Nephron progenitor cell (in vitro differentiated cells): Measurements from ENCODE around the gene THOP1.

ENCODE experiments used
- DNase-seq: peaks from one replicate; pipeline ENCODE4 v3.0.0; 2021
- H3K27ac Mint-ChIP-seq: 2 replicates; pipeline ENCODE4 v1.8.0; 2021; ENCODE audit warnings: mild to moderate bottlenecking, moderate library complexity, mixed read lengths
- H3K27me3 Mint-ChIP-seq: 2 replicates; pipeline ENCODE4 v1.8.0; 2021; ENCODE audit warnings: mild to moderate bottlenecking, low read depth, mixed read lengths; ENCODE audit not compliant: poor library complexity
- H3K36me3 Mint-ChIP-seq: 2 replicates; pipeline ENCODE4 v1.8.0; 2021; ENCODE audit warnings: low read depth, mixed read lengths
- H3K4me1 Mint-ChIP-seq: 2 replicates; pipeline ENCODE4 v1.8.0; 2021; ENCODE audit warnings: mixed read lengths
- H3K4me3 Mint-ChIP-seq: 2 replicates; pipeline ENCODE4 v1.8.0; 2021; ENCODE audit warnings: mild to moderate bottlenecking, moderate library complexity, mixed read lengths
- H3K9me3 Mint-ChIP-seq: 2 replicates; pipeline ENCODE4 v1.8.0; 2021; ENCODE audit warnings: mild to moderate bottlenecking, moderate library complexity, mixed read lengths
- TF ChIP-seq, protein P1 (sequence below): fragments of 200-600 bp; sonication (generic); IDR thresholded peaks from 2 replicates; pipeline ENCODE4 v1.5.0; 2021; ENCODE audit warnings: antibody characterized with exemption

The THOP1 gene

DNA sequence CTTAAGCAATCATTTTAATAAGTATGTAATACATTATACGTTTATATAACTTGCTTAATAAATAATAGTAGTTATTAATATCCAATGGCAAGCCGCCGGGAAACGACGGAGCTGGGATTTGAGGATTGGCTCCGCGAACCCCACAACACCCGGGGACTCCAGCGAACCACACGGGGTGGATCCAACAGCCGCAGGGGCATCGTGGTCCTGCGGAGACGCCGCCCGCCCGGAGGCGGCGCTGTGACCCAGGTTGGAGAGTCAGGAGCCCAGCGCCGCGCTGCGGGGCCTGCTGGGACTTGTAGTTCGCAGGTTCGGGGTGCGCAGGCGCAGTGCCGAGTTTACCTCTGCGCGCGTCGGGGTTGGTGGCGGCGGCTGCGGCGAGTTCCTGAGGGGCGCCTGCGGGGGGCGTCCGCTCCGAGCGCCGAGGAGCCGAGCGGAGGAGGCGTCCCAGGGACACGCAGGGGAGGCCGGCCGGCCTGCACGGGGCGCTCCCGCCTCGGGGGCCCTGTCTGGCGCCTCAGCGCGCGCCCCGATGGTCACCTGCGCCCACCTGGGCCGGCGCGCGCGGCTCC lies 34.3 kb downstream of the THOP1 start, which contains the start of gene ZNF554:
TSS of gene ZNF554 (plus strand) at position 329 of the 572 bp plus-strand sequence. CDS start at position 533, 204 bp downstream.
- Mint-ChIP-seq H3K4me3 (peak within 1 kb of the TSS; percentile 91), H3K27me3 (peaks cover 10% of the 10 kb centered on the region), H3K36me3 (peaks cover 36% of the 10 kb centered on the region), H3K4me1 (no peaks in the 10 kb centered on the region), H3K27ac (peak within 1 kb of the TSS; percentile 84), H3K9me3 (peaks cover 18% of the 10 kb centered on the region)
- DNase-seq = peak; percentile 100
- TF ChIP-seq, protein P1, sequence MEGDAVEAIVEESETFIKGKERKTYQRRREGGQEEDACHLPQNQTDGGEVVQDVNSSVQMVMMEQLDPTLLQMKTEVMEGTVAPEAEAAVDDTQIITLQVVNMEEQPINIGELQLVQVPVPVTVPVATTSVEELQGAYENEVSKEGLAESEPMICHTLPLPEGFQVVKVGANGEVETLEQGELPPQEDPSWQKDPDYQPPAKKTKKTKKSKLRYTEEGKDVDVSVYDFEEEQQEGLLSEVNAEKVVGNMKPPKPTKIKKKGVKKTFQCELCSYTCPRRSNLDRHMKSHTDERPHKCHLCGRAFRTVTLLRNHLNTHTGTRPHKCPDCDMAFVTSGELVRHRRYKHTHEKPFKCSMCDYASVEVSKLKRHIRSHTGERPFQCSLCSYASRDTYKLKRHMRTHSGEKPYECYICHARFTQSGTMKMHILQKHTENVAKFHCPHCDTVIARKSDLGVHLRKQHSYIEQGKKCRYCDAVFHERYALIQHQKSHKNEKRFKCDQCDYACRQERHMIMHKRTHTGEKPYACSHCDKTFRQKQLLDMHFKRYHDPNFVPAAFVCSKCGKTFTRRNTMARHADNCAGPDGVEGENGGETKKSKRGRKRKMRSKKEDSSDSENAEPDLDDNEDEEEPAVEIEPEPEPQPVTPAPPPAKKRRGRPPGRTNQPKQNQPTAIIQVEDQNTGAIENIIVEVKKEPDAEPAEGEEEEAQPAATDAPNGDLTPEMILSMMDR = peak; percentile 94

DNA sequence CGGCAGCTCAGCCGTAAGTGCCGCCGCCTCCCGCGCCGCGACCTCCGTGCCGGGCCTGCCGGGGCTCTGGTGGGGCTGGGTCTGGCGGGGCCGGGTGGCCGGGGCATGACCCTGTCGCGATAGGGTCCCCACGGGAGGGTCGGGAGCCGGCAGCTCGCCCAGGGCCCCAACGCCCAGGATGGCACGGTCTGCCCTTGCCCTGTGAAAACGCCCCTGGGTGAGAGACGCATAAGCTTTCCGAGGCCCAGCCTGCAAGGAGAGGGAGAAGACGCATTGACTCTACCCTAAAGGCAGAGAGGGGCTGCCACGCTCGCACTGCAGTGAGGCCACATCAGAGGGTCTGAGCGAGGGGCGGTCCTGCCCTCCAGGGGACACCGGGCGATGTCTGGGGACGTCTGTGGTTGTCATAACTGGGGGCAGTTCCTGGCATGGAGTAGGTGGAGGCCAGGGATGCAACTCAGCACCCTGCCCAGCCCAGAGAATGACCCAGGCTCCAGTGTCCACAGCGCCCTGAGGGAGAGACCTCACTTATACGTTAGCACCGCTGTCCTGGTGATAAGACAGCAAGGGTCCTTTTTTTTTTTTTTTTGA lies 34.9 kb downstream of the THOP1 start:
- H3K36me3 Mint-ChIP-seq = peaks cover 41% of the 10 kb centered on the region
- H3K27me3 Mint-ChIP-seq = peaks cover 11% of the 10 kb centered on the region
- DNase-seq = no peak
- no peaks in the 10 kb centered on the region for H3K4me1 Mint-ChIP-seq
- H3K9me3 Mint-ChIP-seq = peaks cover 22% of the 10 kb centered on the region
- H3K27ac Mint-ChIP-seq = peak overlapping the region; percentile 84
- TF ChIP-seq, protein P1 = no peak
- peak overlapping the region; percentile 91 for H3K4me3 Mint-ChIP-seq

DNA sequence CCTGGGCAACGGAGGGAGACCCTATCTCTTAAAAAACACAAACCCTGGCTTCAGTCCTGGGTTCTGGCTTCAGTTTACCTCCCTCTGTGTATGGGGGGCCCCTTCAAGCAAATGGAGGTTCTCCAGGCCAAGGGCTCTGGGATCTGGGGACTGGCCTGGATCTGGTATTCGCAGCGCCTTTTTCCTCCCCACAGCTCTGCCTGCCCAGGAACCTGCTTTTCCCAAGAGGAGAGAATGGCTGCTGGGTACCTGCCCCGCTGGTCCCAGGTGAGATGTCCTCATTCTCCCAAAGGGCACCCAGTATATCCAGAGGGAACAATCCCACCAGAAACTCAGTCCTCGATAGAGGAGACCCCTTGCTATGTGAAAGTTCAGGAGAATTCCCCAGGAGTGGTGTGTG lies 37.5 kb downstream of the THOP1 start:
- Mint-ChIP-seq H3K27ac (no peak overlapping the region), H3K4me1 (no peaks in the 10 kb centered on the region), H3K36me3 (peaks cover 64% of the 10 kb centered on the region), H3K9me3 (peaks cover 44% of the 10 kb centered on the region), H3K4me3 (no peak overlapping the region), H3K27me3 (peaks cover 11% of the 10 kb centered on the region)
- TF ChIP-seq, protein P1 = no peak
- no peak for DNase-seq

DNA sequence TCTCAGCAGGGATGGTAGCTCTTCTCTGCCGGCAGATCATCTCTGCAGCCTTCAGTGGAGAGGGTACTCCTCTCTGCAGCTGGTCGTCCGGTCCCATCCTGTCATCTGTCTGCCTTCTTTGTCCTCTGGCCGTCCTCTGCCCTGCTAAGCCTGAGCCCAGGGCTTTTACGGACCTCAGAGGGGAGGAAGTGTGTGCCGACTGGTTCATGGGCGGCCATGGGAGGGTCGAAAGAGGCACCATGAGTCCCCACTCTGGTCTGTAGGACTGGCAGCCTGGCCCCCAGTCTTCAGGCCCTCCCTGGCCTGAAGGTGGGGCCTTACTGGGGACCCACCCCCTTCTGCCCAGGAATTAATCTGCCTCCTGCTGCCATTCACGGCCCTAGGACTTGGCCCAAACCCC lies 38.3 kb downstream of the THOP1 start:
- no peak overlapping the region for H3K27ac Mint-ChIP-seq
- DNase-seq = no peak
- H3K4me1 Mint-ChIP-seq = no peaks in the 10 kb centered on the region
- H3K27me3 Mint-ChIP-seq = peaks cover 10% of the 10 kb centered on the region
- peaks cover 52% of the 10 kb centered on the region for H3K9me3 Mint-ChIP-seq
- peaks cover 72% of the 10 kb centered on the region for H3K36me3 Mint-ChIP-seq
- TF ChIP-seq, protein P1 = no peak
- H3K4me3 Mint-ChIP-seq = no peak overlapping the region

DNA sequence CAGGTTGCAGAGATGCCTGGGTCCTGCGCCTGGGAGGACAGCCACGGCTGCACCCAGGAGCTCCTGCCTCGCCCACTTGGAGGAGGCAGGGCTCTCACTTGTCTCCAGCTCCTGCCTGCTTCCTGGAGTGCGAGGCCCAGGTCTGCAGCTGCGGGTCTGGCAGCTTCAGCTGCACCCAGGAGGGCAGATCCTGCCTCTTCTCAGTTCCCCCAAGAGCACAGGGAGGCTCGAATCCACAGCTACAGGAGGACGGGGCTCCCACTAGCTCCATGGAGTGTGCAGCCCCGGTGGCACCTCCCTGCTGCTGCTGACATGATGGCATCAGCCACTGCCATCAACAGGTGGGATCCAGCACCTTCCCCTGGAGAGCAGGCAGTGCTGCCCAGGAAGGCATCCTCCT lies 38.8 kb downstream of the THOP1 start:
- H3K9me3 Mint-ChIP-seq = peaks cover 57% of the 10 kb centered on the region
- no peak overlapping the region for H3K27ac Mint-ChIP-seq
- peaks cover 7% of the 10 kb centered on the region for H3K27me3 Mint-ChIP-seq
- H3K4me1 Mint-ChIP-seq = no peaks in the 10 kb centered on the region
- peaks cover 76% of the 10 kb centered on the region for H3K36me3 Mint-ChIP-seq
- DNase-seq = no peak
- TF ChIP-seq, protein P1 = no peak
- H3K4me3 Mint-ChIP-seq = no peak overlapping the region

DNA sequence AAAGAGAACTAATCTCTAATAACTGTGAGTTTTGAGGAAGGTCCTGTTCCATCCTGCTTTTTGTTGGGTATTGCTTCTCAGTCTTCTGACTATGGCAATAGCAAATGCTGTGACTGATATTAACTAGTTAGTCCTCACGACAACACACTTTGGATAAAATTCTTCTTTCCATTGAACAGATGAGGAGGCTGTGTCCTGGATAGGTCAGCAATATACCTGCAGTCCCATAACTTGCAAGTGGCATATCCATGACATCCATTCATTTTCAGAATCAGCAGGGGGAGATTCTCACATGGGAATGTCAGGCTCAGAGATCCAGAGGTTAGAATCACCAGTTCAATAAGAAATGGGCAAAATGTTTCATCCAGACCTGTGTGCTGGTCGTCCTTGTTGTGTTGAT lies 41.7 kb downstream of the THOP1 start:
- TF ChIP-seq, protein P1 = no peak
- DNase-seq = no peak
- peaks cover 7% of the 10 kb centered on the region for H3K27me3 Mint-ChIP-seq
- H3K36me3 Mint-ChIP-seq = peaks cover 97% of the 10 kb centered on the region
- H3K4me1 Mint-ChIP-seq = no peaks in the 10 kb centered on the region
- no peak overlapping the region for H3K4me3 Mint-ChIP-seq
- no peak overlapping the region for H3K27ac Mint-ChIP-seq
- H3K9me3 Mint-ChIP-seq = peaks cover 77% of the 10 kb centered on the region
